ENCODE measurements around the gene SBSN.
A peak's percentile ranks its signal among the peaks of the same experiment; 100 is the strongest.

SBSN gene

GRCh38 chr19:35533201-35533821 lies 5.2 kb upstream of the SBSN start, which contains the start of gene GAPDHS:
TSS of gene GAPDHS (plus strand) at chr19:35533456. CDS start at chr19:35533528, 72 bp downstream.
- DNase-seq (ENCODE audit: low spot score): no peak

DNA sequence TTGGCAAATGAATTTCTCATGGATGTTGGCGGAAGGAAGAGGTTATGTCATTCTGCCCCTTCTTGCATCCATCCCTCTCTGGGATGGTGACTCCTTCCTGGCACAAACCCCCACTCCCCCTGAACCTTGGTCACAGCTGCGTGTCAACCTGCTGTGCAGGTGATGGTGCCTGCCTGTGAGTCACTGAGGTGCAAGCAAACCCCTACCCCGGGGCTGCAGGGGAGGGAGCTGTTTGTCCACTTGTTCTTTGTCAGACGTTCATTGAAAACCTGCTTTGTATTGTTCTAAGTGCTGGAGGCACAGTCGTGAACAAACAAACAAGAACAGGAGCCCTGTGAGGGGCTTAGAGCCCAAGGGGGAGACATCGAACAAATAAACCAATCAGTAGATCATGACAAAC lies 3.2 kb upstream of the SBSN start:
- no peak for DNase-seq (ENCODE audit: low spot score)

GRCh38 chr19:35529241-35530218 lies 1.4 kb upstream of the SBSN start:
- DNase-seq (ENCODE audit: low spot score): no peak

- no peak for DNase-seq (ENCODE audit: low spot score)
Observed at GRCh38 chr19:35525873-35526272, 2.2 kb downstream of the SBSN start.

- DNase-seq (ENCODE audit: low spot score): no peak
Observed at GRCh38 chr19:35524181-35524837, 3.8 kb downstream of the SBSN start.

- DNase-seq (ENCODE audit: low spot score): no peak
Observed at GRCh38 chr19:35522745-35523327, 5.3 kb downstream of the SBSN start.

DNA sequence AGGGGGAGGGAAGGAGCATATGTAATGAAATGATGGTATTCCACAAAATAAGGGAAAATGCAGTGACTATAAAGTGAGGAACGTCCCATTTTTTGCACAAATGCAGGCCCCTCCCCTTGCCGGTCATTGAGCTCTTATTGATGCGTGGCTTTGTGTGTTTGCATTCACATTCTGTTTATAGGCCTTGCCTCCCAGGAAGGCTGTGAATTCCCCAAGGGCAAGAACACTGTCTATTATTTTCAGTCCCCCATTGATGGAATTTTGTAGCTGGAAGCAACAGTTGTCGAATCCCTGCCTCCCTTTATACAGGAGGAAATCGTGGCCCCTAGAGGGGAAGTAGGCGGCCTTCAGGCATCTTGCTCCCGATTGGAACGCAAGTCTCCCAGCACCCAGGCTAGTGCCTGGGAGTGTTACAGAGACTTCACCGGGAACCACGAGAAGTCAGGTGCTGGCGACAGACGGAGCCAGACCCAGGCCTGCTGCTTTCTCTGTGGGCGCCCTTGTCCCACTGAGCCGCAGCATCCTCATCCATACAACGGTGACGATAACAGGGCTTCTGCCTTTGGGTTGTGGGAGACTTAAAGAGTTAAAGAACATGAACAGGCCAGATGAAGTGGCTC lies 6.9 kb downstream of the SBSN start:
- no peak for DNase-seq (ENCODE audit: low spot score)

- DNase-seq (ENCODE audit: low spot score): no peak
Observed at GRCh38 chr19:35519291-35519690, 8.8 kb downstream of the SBSN start.

DNA sequence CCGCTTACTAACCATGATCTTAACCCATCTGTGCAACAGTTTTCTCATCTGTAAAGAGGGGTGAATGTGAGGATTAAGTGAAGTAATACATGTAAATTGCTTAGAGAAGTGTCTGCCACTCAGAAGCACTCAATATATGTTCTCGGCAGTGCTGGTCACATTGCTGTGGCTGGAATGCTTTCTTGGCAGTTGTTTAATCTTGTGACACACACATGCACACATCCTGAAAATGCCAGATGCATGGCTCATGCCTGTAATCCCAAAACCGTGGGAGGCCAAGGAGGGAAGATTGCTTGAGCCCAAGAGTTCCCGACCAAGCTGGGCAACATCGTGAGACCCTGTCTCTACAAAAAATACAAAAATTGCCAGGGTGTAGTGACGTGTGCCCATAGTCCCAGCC lies 9.8 kb downstream of the SBSN start:
- DNase-seq (ENCODE audit: low spot score): no peak

DNA sequence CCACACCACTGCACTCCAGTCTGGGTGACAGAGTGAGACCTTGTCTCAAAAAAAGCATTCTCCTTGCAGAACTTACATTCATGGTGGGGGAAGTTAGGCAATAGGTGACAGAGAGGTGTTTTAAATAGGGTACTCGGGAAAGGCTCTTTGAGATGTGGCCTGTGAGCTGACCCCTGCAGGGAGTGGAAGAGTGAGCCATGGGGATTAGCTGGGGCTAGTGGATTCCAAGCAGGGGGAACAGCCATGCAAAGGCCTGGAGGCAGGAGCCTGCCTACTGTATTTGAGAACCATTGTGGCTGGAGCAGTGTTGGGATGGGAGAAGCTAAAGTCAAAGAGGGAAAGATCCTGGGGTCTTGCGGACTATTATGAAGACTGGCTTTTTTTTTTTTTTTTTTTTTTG lies 10.8 kb downstream of the SBSN start:
- no peak for DNase-seq (ENCODE audit: low spot score)

- DNase-seq (ENCODE audit: low spot score): no peak
Observed at GRCh38 chr19:35516310-35516709, 11.8 kb downstream of the SBSN start.

DNA sequence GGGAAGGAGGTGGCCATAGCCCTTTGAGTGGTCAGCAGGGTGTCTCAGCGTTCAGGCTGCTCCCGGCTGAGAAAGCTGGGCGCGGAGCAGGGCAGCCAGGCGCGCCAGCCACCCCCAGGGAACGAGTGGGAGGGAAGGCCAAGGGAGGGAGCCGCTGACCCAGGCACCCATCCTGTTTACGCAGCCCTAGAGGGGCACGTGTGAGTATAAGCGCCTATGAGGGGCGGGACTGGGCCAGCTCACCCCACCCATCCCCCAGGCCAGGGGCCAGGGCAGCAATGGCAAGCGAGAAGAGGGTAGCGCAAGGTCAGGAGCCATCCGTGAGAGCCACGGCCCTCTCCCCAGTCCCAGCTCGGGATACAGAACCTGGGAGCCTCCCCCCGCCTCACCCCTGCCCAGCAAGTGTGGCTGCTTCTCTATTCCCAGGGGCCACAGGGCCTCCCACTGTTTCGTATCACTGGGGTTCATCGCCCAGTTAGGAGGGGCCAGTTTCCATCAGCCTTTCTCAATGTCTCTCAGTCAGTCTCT lies 13.8 kb downstream of the SBSN start:
- DNase-seq (ENCODE audit: low spot score): no peak

GRCh38 chr19:35513628-35514281 lies 14.4 kb downstream of the SBSN start, which contains the start of gene DMKN:
TSS of gene DMKN (minus strand) at chr19:35513649. CDS start at chr19:35513475, 174 bp downstream.
- DNase-seq (ENCODE audit: low spot score): peak; percentile 58

- no peak for DNase-seq (ENCODE audit: low spot score)
Observed at GRCh38 chr19:35512831-35513627, 15.1 kb downstream of the SBSN start.

DNA sequence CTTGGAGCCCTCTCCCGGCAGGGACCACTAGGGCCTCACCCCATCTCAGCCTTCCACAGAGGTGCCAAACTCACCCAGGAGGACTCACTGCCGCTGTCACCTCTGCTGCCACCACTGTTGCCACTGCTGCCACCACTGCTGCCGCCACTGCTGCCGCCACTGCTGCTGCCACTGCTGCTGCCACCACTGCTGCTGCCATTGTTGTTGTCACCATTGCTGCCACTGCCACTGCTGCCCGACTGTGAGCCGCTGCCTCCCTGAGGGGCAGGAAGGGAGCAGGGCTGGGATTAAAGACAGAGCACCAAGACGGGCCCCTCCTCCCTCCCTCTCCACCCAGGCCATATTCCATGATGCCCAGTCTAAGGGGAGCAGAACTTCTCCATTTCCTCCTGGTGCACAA lies 16.8 kb downstream of the SBSN start:
- DNase-seq (ENCODE audit: low spot score): no peak

DNA sequence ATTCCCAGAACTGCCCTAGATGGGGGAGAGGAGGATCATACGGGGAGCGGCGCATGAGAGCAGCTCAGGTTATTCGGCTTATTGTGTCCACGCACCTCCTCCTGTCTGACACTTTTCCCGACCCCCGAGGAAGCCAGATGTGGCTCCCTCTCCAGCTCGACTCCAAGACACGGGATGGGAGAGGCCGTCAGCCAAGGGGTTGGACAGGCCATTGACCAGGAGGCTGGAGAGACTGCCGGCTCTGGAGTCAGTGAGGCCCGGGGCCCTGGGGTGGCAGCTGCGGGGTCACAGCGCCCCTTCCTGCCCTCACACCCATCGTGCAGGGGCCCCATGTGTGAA lies 17.5 kb downstream of the SBSN start:
- DNase-seq (ENCODE audit: low spot score): no peak

DNA sequence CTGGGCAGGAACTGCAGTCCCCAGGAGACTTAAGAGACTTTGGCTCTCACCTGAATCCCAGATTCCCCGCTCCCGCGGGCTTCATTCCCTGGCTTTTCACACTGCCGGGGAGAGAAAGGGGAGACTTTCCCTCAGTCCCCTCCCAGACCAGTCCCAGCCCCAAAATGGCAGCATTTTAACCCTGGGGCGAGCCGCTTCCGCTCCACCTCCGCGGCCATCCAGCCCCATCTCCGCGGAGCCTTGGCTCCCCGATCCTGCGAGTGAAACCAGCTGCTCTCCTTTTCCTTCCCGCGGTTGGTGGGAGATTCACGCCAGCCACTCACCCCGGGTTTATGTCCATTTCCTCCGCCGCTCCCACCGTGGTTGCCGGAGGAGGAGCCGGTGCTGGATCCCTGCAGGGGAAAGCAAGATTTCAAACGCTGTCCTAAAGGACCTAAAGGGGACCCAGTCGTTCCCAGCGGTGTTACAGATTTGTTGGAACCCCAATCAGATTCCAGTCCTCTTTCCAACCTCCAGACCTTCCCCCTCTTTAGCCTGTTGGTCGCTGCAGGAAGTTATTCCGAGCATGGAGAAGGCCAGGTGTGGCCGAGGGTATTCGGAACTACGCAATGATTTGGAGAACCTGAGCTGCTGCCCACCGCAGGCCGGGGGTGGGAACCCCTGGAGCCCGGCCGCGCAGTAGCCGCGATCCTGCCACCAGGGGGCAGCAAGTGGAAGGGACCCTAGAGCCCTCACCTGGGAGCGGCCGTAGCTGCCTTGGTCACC lies 18.1 kb downstream of the SBSN start:
- peak; percentile 97 for DNase-seq (ENCODE audit: low spot score)

- DNase-seq (ENCODE audit: low spot score): peak; percentile 68
Observed at GRCh38 chr19:35509018-35509652, 19.0 kb downstream of the SBSN start.

DNA sequence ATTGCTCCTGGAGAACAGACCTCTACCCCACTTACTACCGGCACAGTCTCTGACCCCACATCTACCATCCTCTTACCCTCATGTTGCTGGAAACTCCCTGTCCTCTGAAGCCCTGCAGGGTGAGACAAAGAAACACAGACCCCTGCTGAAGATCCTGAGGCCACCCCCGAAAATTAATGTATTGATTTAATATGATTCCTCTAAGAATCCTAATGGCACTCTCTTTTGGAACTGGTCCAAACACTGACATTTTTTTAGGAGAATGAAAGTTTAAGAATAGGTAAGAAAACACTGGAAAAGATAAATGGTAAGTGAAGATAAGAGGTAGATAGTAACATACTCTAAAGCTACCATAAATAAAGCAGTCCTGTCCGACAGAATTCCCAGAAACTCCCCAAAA lies 20.0 kb downstream of the SBSN start:
- DNase-seq (ENCODE audit: low spot score): no peak
